HuH-7 (cell line): Measurements from ENCODE around the gene CDC37.
A peak's percentile ranks its signal among the peaks of the same experiment; 100 is the strongest.
"Not testable (repeated sequence)": the region's sequence is repeated elsewhere in the genome, so short reads cannot be mapped to it uniquely, and the experiment has no call there.

Experiments
- DNase-seq: peaks from one replicate; pipeline ENCODE4 v3.0.0; 2011; ENCODE audit warnings: low spot score

CDC37 gene

GRCh38 chr19:10393137-10393536 lies 10.2 kb downstream of the CDC37 start:
- DNase-seq: no peak

- DNase-seq: no peak
Observed at GRCh38 chr19:10392120-10392519, 11.2 kb downstream of the CDC37 start.

GRCh38 chr19:10390652-10391286 lies 12.6 kb downstream of the CDC37 start:
- DNase-seq: peak; percentile 81

- no peak for DNase-seq
Observed at GRCh38 chr19:10389863-10390262, 13.5 kb downstream of the CDC37 start.

GRCh38 chr19:10388957-10389356 lies 14.4 kb downstream of the CDC37 start:
- DNase-seq: peak; percentile 70

GRCh38 chr19:10384580-10384979 lies 18.8 kb downstream of the CDC37 start:
- DNase-seq: no peak

- not testable (repeated sequence) for DNase-seq
Observed at GRCh38 chr19:10383223-10383499, 20.2 kb downstream of the CDC37 start.

GRCh38 chr19:10380313-10381102 lies 22.8 kb downstream of the CDC37 start, which contains the start of gene TYK2:
TYK2 (minus strand) TSS chr19:10380572; CDS start chr19:10378406, 2,166 bp downstream.
- DNase-seq: peak; percentile 100

GRCh38 chr19:10379880-10380312 lies 23.4 kb downstream of the CDC37 start:
- DNase-seq: no peak

GRCh38 chr19:10378124-10378523 lies 25.2 kb downstream of the CDC37 start:
- no peak for DNase-seq

GRCh38 chr19:10377140-10377640 lies 26.2 kb downstream of the CDC37 start:
- not testable (repeated sequence) for DNase-seq

GRCh38 chr19:10374931-10375330 lies 28.4 kb downstream of the CDC37 start:
- DNase-seq: no peak

GRCh38 chr19:10372690-10373089 lies 30.7 kb downstream of the CDC37 start:
- no peak for DNase-seq

- no peak for DNase-seq
Observed at GRCh38 chr19:10368101-10368803, 35.1 kb downstream of the CDC37 start.

- DNase-seq: not testable (repeated sequence)
Observed at GRCh38 chr19:10366950-10367512, 36.3 kb downstream of the CDC37 start.

- DNase-seq: no peak
Observed at GRCh38 chr19:10365518-10365917, 37.8 kb downstream of the CDC37 start.

GRCh38 chr19:10364644-10365043 lies 38.7 kb downstream of the CDC37 start:
- DNase-seq: no peak

- no peak for DNase-seq
Observed at GRCh38 chr19:10363789-10364281, 39.5 kb downstream of the CDC37 start.

GRCh38 chr19:10362259-10362658 lies 41.1 kb downstream of the CDC37 start:
- no peak for DNase-seq

- DNase-seq: no peak
Observed at GRCh38 chr19:10361569-10362011, 41.8 kb downstream of the CDC37 start.

GRCh38 chr19:10356431-10356830 lies 46.9 kb downstream of the CDC37 start:
- no peak for DNase-seq

- no peak for DNase-seq
Observed at GRCh38 chr19:10353793-10354391, 49.5 kb downstream of the CDC37 start.
